HepG2 (cell line): Measurements from ENCODE around the gene NADK2. TPM values are rescaled to one million over a fixed set of nuclear protein-coding genes. Genes with fewer than 3 reads are reported as not detected.

Experiments used
- AHDC1 ChIP-seq: sonication (generic); formaldehyde crosslinking; IDR thresholded peaks from 2 replicates; pipeline ENCODE4 v1.5.1; 2020; ENCODE audit warnings: mild to moderate bottlenecking, missing genetic modification reagents, borderline replicate concordance
- BCL3 ChIP-seq: sonication (generic); formaldehyde crosslinking; IDR thresholded peaks from 2 replicates; pipeline ENCODE4 v1.5.1; 2020; ENCODE audit warnings: mild to moderate bottlenecking, missing genetic modification reagents, moderate library complexity
- CBFB ChIP-seq: sonication (generic); formaldehyde crosslinking; IDR thresholded peaks from 2 replicates; pipeline ENCODE4 v1.4.0; 2020; ENCODE audit warnings: missing genetic modification reagents
- CENPBD1 ChIP-seq: sonication (generic); formaldehyde crosslinking; IDR thresholded peaks from 2 replicates; pipeline ENCODE4 v1.8.0; 2022; ENCODE audit warnings: missing genetic modification reagents, low read depth, mild to moderate bottlenecking, borderline replicate concordance
- EED ChIP-seq: sonication (generic); formaldehyde crosslinking; IDR thresholded peaks from 2 replicates; pipeline ENCODE4 v1.5.0; 2020; ENCODE audit warnings: mild to moderate bottlenecking, missing genetic modification reagents
- FOXC1 ChIP-seq: sonication (generic); formaldehyde crosslinking; IDR thresholded peaks from 2 replicates; pipeline ENCODE4 v1.8.0; 2022; ENCODE audit warnings: mild to moderate bottlenecking, missing genetic modification reagents, borderline replicate concordance
- MYC ChIP-seq: sonication (generic); formaldehyde crosslinking; IDR thresholded peaks from 2 replicates; pipeline ENCODE4 v1.9.0; 2021; ENCODE audit warnings: missing genetic modification reagents, borderline replicate concordance
- NR1H2 ChIP-seq: sonication (generic); formaldehyde crosslinking; IDR thresholded peaks from 2 replicates; pipeline ENCODE4 v1.8.1; 2022; ENCODE audit warnings: low read depth, missing genetic modification reagents, borderline replicate concordance
- PAX8 ChIP-seq: sonication (generic); formaldehyde crosslinking; IDR thresholded peaks from 2 replicates; pipeline ENCODE4 v1.8.0; 2022; ENCODE audit warnings: mild to moderate bottlenecking, missing genetic modification reagents, borderline replicate concordance
- POLR2G ChIP-seq: fragments of 200-400 bp; formaldehyde crosslinking; IDR thresholded peaks from 2 replicates; pipeline ENCODE4 v1.6.1; 2018; ENCODE audit warnings: mild to moderate bottlenecking, low read depth, low read length, moderate library complexity
- PRDM15 ChIP-seq: sonication (generic); formaldehyde crosslinking; IDR thresholded peaks from 2 replicates; pipeline ENCODE4 v1.4.0; 2020; ENCODE audit warnings: missing genetic modification reagents
- PRDM4 ChIP-seq: sonication (generic); formaldehyde crosslinking; IDR thresholded peaks from 2 replicates; pipeline ENCODE4 v1.9.0; 2021; ENCODE audit warnings: missing genetic modification reagents, borderline replicate concordance
- TEAD2 ChIP-seq: sonication (generic); formaldehyde crosslinking; IDR thresholded peaks from 2 replicates; pipeline ENCODE4 v1.9.0; 2021; ENCODE audit warnings: missing genetic modification reagents
- polyA plus RNA-seq, 8 experiments: library from polyadenylated mRNA; depleted of rRNA in 3 of 8; stranded (reverse) in 7 of 8; unstranded in 1 of 8; fragments of >200 nt; fragmentation: Illumina TruSeq in 4 of 8; extraction: Trizol in 4 of 8; gene quantifications; 2 replicates each; pipeline versions ENCODE4 v1.2.1 to v1.2.3, GENCODE V29; 2011 to 2016; ENCODE audit warnings: low read depth in 4 of 8, missing spikeins in 1 of 8, mixed read lengths in 1 of 8; ENCODE audit not compliant: insufficient read depth in 1 of 8
- total RNA-seq, 5 experiments: library from RNA; depleted of rRNA; stranded (reverse); fragments of >200 nt; fragmentation: Illumina TruSeq; extraction: Trizol; gene quantifications; 2 replicates each; pipeline ENCODE4 v1.2.3, GENCODE V29; 2016; ENCODE audit warnings: low read depth in 1 of 5

Gene NADK2
- total and polyA plus RNA-seq, 2 of the 13 experiments (the other 11 are each of a cell fraction or from before 2014, with no cell fraction given): 13.9 to 71.4 TPM

- no peak for TF ChIP-seq CENPBD1 (CRISPR knock-in tag)
- TF ChIP-seq EED (CRISPR knock-in tag): no peak
- no peak; the same call in 1 of the 2 replicates for TF ChIP-seq POLR2G
- TF ChIP-seq FOXC1: no peak
- TF ChIP-seq BCL3 (CRISPR knock-in tag): no peak
- no peak for TF ChIP-seq PAX8
- no peak for TF ChIP-seq TEAD2 (CRISPR knock-in tag)
- no peak for TF ChIP-seq AHDC1
- 0 out of 2 replicates have a peak, but pooled peaks have one; percentile 29 for TF ChIP-seq PRDM15 (CRISPR knock-in tag)
- no peak for TF ChIP-seq PRDM4 (CRISPR knock-in tag)
- no peak for TF ChIP-seq NR1H2 (CRISPR knock-in tag)
- TF ChIP-seq MYC (CRISPR knock-in tag): no peak; the same call in none of the 2 replicates
- TF ChIP-seq CBFB: no peak
Measured at GRCh38 chr5:36150676-36151433, 90.9 kb downstream of the NADK2 start (continued).
